AG04450 (cell line): ENCODE results near the gene ZKSCAN3. TPM values are rescaled to one million over a fixed set of nuclear protein-coding genes. Genes with fewer than 3 reads are reported as not detected.
"Not testable (repeated sequence)": the region's sequence is repeated elsewhere in the genome, so short reads cannot be mapped to it uniquely, and the experiment has no call there.

Source experiments
- CTCF ChIA-PET: fragments of 300-600, 350-600 bp; formaldehyde crosslinking; extraction: SDS; loops from one replicate; lab custom pipeline; 2022; ENCODE audit warnings: antibody characterized with exemption, inconsistent platforms; lab: Charles Lee
- POLR2A ChIA-PET: fragments of 350-600 bp; formaldehyde crosslinking; extraction: SDS; loops from one replicate; lab custom pipeline; 2021; ENCODE audit warnings: antibody characterized with exemption, inconsistent platforms; lab: Yijun Ruan, JAX
- DNase-seq: peaks from one replicate; pipeline ENCODE4 v3.0.0-alpha.2; 2011; ENCODE audit warnings: low read depth, low spot score
- H3K27ac ChIP-seq: one replicate; pipeline ENCODE4 v1.5.1; 2012; ENCODE audit warnings: low read depth, low read length, control low read depth
- H3K27me3 ChIP-seq: one replicate; pipeline ENCODE4 v1.6.0; 2012; ENCODE audit warnings: low read length; ENCODE audit not compliant: control insufficient read depth, insufficient read depth
- H3K4me3 ChIP-seq: 2 replicates; pipeline ENCODE4 v1.5.1; 2011; ENCODE audit warnings: mild to moderate bottlenecking, low read depth, low read length, control low read depth
- H3K9me3 ChIP-seq: 2 replicates; pipeline ENCODE4 v1.5.1; 2012; ENCODE audit warnings: low read length; ENCODE audit not compliant: control insufficient read depth, insufficient read depth
- CTCF ChIP-seq: IDR thresholded peaks from 2 replicates; pipeline ENCODE4 v1.5.1; 2011; ENCODE audit warnings: low read depth, low read length, control low read depth, inconsistent platforms
- polyA minus RNA-seq: library from RNA; depleted of rRNA, polyadenylated mRNA; stranded (reverse); fragments of >200 nt; gene quantifications from 2 replicates; pipeline ENCODE4 v1.2.3, GENCODE V29; 2011; rRNA and poly(A)+ RNA removed
- polyA plus RNA-seq: library from polyadenylated mRNA; depleted of rRNA; stranded (reverse); fragments of >200 nt; gene quantifications from 2 replicates; pipeline ENCODE4 v1.2.3, GENCODE V29; 2011; rRNA removed

The ZKSCAN3 gene
- polyA plus RNA-seq: 4.7 and 6.0 TPM in 2 replicates
- polyA minus RNA-seq: 5.4 and 6.3 TPM in 2 replicates

- TF ChIP-seq CTCF: no peak
- Histone ChIP-seq H3K27me3 (peaks cover 7% of the 10 kb centered on the region), H3K9me3 (peaks cover 3% of the 10 kb centered on the region; the same call in 1 of the 2 replicates), H3K4me3 (peak within 1 kb of the TSS; percentile 85), H3K27ac (peak within 1 kb of the TSS; percentile 43)
- ChIA-PET CTCF (interaction anchor here (0.6 to 1.1 kb wide), 2 partner anchors 12 to 529 kb away, joined by 3 to 6 read pairs; no protein-coding TSS in a partner anchor), POLR2A (interaction anchor here (0.5 to 1.8 kb wide), 5 partner anchors 9 to 208 kb away, joined by 3 to 11 read pairs (median 4); partner anchors contain the start of genes PGBD1, ZKSCAN8, ZSCAN26 and ZSCAN31)
- peak; percentile 37 for DNase-seq
These were observed at the start of gene ZKSCAN3 for GRCh38 chr6:28349892-28350737. Gene ZKSCAN3, plus strand, starts transcription at chr6:28349947. Its CDS starts 9,640 bp downstream, at chr6:28359587.

DNA sequence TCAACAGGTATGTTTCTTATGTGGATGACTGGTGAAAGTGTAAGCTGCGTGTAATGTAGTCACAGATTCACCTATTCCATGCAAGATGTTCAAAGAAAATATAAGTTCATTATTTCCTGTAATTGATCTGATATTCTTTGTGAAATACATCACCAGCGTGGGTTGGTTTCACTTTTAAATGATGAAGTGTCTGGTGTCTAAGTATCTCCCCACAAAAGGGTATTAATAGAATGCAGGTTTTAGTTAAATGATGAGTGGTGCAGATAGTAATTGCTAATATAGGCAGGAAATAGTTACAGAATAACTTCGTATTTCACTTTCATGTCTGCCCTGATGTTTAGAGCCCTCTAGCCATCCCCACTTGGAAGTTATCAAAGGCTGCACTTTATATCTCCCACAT lies 46.2 kb upstream of the ZKSCAN3 start:
- CTCF ChIA-PET: no interaction called here
- no peaks in the 10 kb centered on the region for H3K27me3 ChIP-seq

GRCh38 chr6:28306363-28306762 lies 43.4 kb upstream of the ZKSCAN3 start:
- H3K27me3 ChIP-seq, H3K27ac ChIP-seq, CTCF ChIA-PET, DNase-seq, POLR2A ChIA-PET, H3K4me3 ChIP-seq, H3K9me3 ChIP-seq: not testable (repeated sequence)

More for the DNA sequence above, 46.2 kb upstream of the ZKSCAN3 start:
- H3K9me3 ChIP-seq: no peaks in the 10 kb centered on the region
- no peak for DNase-seq
- POLR2A ChIA-PET: no interaction called here
- H3K4me3 ChIP-seq: no peak overlapping the region
- no peak for TF ChIP-seq CTCF
- no peak overlapping the region for H3K27ac ChIP-seq

DNA sequence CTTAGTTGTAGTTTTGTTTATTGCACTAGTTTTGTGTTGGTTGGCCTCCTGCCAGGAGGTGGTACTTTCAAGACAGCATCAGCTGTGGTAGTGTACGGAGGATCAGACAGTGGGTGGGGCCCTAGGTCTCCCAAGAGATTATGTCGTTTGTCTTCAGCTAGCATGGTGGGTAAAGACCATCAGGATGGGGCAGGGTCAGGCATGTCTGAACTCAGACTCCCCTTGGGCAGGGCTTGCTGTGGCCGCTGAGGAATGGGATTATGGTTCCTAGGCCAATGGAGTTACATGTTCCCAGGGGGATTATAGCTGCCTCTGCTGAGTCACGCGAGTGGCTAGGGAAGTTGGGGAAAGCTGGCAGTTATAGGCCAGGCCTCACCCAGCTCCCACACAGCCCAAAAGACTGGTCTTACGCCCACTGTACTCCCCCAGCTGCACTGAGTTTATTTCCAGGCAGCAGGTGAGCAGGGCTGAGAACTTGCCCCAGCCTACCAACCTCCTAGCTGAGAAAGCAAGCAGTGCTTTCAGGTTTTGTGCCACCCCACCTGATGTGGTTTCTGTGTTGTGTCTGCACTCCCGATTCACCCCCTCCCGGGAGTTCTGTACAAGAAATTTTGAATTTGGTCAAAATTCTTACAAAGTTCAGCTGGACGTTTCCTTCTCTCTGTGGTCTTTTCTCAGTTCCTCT lies 38.5 kb upstream of the ZKSCAN3 start:
- H3K27ac ChIP-seq: no peak overlapping the region
- DNase-seq: no peak
- ChIA-PET POLR2A (no interaction called here), CTCF (no interaction called here)
- no peaks in the 10 kb centered on the region for H3K27me3 ChIP-seq
- no peaks in the 10 kb centered on the region for H3K9me3 ChIP-seq
- H3K4me3 ChIP-seq: no peak overlapping the region
- TF ChIP-seq CTCF: no peak

- TF ChIP-seq CTCF: no peak
- H3K27ac ChIP-seq: no peak overlapping the region
- H3K9me3 ChIP-seq: no peaks in the 10 kb centered on the region
- CTCF ChIA-PET: no interaction called here
- H3K27me3 ChIP-seq: no peaks in the 10 kb centered on the region
- no peak for DNase-seq
- POLR2A ChIA-PET: no interaction called here
- H3K4me3 ChIP-seq: no peak overlapping the region
These were observed 36.8 kb upstream of the ZKSCAN3 start for GRCh38 chr6:28312939-28313338.
